ENCODE measurements around the gene NBEAL2. TPM values are rescaled to one million over a fixed set of nuclear protein-coding genes. Genes with fewer than 3 reads are reported as not detected.

NBEAL2 gene
- total RNA-seq, 4 donors from 2014 or later, result 317 to 865 (median 347) TPM

- Histone ChIP-seq H3K4me3 (no peak overlapping the region), H3K36me3 (peaks cover 34% of the 10 kb centered on the region), H3K9me3 (no peaks in the 10 kb centered on the region), H3K27me3 (no peaks in the 10 kb centered on the region), H3K4me1 (peaks cover 66% of the 10 kb centered on the region), H3K27ac (peak overlapping the region; percentile 81)
- DNase-seq (ENCODE audit: low spot score in 2 of 2), result no peak
- no peak for TF ChIP-seq POLR2A (IDR thresholded peaks at IDR 0.05)
- no peak for TF ChIP-seq POLR2AphosphoS5 (IDR thresholded peaks at IDR 0.05)
- TF ChIP-seq, protein P1, sequence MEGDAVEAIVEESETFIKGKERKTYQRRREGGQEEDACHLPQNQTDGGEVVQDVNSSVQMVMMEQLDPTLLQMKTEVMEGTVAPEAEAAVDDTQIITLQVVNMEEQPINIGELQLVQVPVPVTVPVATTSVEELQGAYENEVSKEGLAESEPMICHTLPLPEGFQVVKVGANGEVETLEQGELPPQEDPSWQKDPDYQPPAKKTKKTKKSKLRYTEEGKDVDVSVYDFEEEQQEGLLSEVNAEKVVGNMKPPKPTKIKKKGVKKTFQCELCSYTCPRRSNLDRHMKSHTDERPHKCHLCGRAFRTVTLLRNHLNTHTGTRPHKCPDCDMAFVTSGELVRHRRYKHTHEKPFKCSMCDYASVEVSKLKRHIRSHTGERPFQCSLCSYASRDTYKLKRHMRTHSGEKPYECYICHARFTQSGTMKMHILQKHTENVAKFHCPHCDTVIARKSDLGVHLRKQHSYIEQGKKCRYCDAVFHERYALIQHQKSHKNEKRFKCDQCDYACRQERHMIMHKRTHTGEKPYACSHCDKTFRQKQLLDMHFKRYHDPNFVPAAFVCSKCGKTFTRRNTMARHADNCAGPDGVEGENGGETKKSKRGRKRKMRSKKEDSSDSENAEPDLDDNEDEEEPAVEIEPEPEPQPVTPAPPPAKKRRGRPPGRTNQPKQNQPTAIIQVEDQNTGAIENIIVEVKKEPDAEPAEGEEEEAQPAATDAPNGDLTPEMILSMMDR (IDR thresholded peaks at IDR 0.05), result no peak
- no peak for TF ChIP-seq EP300 (IDR thresholded peaks at IDR 0.05)
- WGBS, result 88% methylated on average over 7 of the region's 7 CpGs
Measured at GRCh38 chr3:46935989-46936558, 43.4 kb upstream of the NBEAL2 start.

DNA sequence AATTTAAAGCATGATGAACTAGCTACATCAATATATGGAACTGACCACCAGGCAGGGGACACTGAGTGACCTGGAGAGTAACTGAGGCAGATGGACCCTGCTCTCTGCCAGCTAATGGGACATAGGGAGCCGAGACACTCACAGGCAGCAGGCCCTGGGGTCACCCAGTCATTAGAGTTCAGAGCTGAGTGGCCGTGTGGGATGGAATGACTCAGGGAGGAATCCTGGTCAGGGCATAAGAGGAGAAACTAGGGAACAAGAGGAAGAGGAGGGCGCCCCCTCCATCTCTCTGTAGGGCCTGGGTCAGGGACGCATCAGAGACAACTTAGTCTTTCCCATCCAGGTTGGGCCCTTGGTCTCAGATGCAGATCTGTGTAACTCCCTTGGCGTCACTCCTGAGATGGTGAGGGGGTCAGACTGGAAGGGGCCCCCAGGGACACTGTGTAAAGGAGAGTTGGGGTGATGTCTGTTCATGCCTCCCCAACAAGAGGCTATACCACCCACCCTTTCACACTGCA, 42.7 kb upstream of the NBEAL2 start:
- H3K36me3 ChIP-seq, result peaks cover 34% of the 10 kb centered on the region
- 82% methylated on average over 3 of the region's 5 CpGs for WGBS
- H3K4me3 ChIP-seq, result no peak overlapping the region
- H3K4me1 ChIP-seq, result peaks cover 59% of the 10 kb centered on the region
- H3K27me3 ChIP-seq, result no peaks in the 10 kb centered on the region
- DNase-seq (ENCODE audit: low spot score in 2 of 2), result no peak
- H3K9me3 ChIP-seq, result no peaks in the 10 kb centered on the region
- TF ChIP-seq, protein P1 (IDR thresholded peaks at IDR 0.05), result no peak
- TF ChIP-seq POLR2A (IDR thresholded peaks at IDR 0.05) (no peak), POLR2AphosphoS5 (IDR thresholded peaks at IDR 0.05) (no peak), EP300 (IDR thresholded peaks at IDR 0.05) (no peak)
- no peak overlapping the region for H3K27ac ChIP-seq

- 94% methylated on average over 2 of the region's 2 CpGs for WGBS
- TF ChIP-seq POLR2A (IDR thresholded peaks at IDR 0.05) (no peak), POLR2AphosphoS5 (IDR thresholded peaks at IDR 0.05) (no peak), EP300 (IDR thresholded peaks at IDR 0.05) (no peak)
- TF ChIP-seq, protein P1 (IDR thresholded peaks at IDR 0.05), result no peak
- H3K4me3 ChIP-seq, result no peak overlapping the region
- peaks cover 57% of the 10 kb centered on the region for H3K4me1 ChIP-seq
- DNase-seq (ENCODE audit: low spot score in 2 of 2), result peak in 1 of 2 donors; percentile 44
- H3K9me3 ChIP-seq, result no peaks in the 10 kb centered on the region
- no peaks in the 10 kb centered on the region for H3K27me3 ChIP-seq
- peaks cover 34% of the 10 kb centered on the region for H3K36me3 ChIP-seq
- H3K27ac ChIP-seq, result no peak overlapping the region
Measured at GRCh38 chr3:46938118-46938517, 41.3 kb upstream of the NBEAL2 start.

GRCh38 chr3:46939578-46940445, 39.7 kb upstream of the NBEAL2 start:
- TF ChIP-seq, protein P1 (IDR thresholded peaks at IDR 0.05), result no peak
- no peak for TF ChIP-seq EP300 (IDR thresholded peaks at IDR 0.05)
- no peak for TF ChIP-seq POLR2AphosphoS5 (IDR thresholded peaks at IDR 0.05)
- TF ChIP-seq POLR2A (IDR thresholded peaks at IDR 0.05), result no peak
- Histone ChIP-seq H3K4me1 (peaks cover 57% of the 10 kb centered on the region), H3K27me3 (no peaks in the 10 kb centered on the region), H3K27ac (no peak overlapping the region), H3K4me3 (no peak overlapping the region), H3K9me3 (no peaks in the 10 kb centered on the region), H3K36me3 (peaks cover 34% of the 10 kb centered on the region)
- DNase-seq (ENCODE audit: low spot score in 2 of 2), result peak in 1 of 2 donors; percentile 38
- 95% methylated on average over 11 of the region's 12 CpGs for WGBS

DNA sequence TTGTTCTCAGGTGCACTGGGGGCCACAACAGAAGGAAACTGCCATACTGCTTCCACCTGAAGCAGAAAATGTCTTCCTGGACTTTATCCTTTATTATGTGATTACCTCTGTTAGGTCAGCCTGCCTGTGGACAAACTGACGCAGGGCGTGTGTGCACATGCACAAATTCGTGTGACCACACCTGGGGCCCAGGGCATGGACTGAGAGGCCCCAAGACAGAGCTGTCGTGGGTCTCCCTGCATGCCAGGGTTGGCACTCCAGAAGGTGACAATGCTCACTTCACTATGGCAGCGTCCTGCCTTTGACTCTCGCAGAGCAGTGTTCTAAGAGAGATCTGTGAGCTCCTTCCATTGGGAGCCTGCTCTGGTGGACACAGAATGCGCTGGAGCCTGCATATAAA, 37.4 kb upstream of the NBEAL2 start:
- no peak overlapping the region for H3K27ac ChIP-seq
- peak in 1 of 2 donors; percentile 32 for DNase-seq (ENCODE audit: low spot score in 2 of 2)
- WGBS, result 86% methylated on average over 7 of the region's 7 CpGs
- no peaks in the 10 kb centered on the region for H3K9me3 ChIP-seq
- H3K4me3 ChIP-seq, result no peak overlapping the region
- TF ChIP-seq EP300 (IDR thresholded peaks at IDR 0.05) (no peak), POLR2AphosphoS5 (IDR thresholded peaks at IDR 0.05) (no peak), POLR2A (IDR thresholded peaks at IDR 0.05) (no peak)
- peaks cover 34% of the 10 kb centered on the region for H3K36me3 ChIP-seq
- H3K4me1 ChIP-seq, result peaks cover 59% of the 10 kb centered on the region
- no peaks in the 10 kb centered on the region for H3K27me3 ChIP-seq
